CD4-positive, alpha-beta T cell treated with Interleukin-6 at 100 ng/mL for 8 hours (primary cell): ENCODE measurements around the gene TBC1D22A.
"Not testable (repeated sequence)": the region's sequence is repeated elsewhere in the genome, so short reads cannot be mapped to it uniquely, and the experiment has no call there.

Source experiments
- DNase-seq: peaks from one replicate; pipeline ENCODE4 v3.0.0-alpha.2; 2020; ENCODE audit warnings: mixed read lengths, low spot score

TBC1D22A gene

GRCh38 chr22:46813816-46814597 lies 51.6 kb downstream of the TBC1D22A start:
- DNase-seq = no peak

DNA sequence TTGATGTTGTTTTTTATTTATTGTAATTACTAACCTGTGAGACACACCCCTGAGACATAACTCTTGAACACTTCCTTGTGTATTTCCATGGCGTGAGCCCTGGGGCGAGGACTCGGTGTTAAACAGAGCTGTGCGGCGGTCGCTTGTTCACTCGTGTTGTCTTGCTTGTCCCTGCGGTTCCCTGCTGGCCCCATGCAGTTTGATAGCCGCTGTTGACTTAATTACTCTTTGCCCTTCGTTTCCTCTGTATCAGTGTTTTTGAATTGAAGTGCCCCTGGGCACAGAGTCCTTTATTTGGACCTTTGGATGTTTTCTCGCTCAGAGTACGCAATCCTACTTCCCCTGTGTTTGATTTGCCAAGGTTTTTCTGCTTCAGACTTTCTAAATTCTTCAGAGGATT lies 52.7 kb downstream of the TBC1D22A start:
- no peak for DNase-seq

DNA sequence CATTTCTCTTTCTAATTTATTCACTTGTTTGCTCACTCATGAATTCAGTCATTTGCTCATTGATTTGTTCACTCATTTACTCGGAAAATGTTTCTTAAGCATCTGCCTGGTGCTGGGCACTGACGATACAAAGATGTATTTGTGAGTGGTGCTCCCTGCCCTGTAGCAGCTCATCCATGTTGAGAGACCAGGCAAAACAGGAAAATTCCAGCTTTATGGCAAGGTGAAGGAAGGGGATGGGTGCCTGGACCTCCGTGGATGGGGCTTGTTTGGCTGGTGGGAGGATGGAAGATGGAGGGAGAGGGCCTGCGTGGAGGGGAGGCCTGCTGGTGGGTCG lies 53.1 kb downstream of the TBC1D22A start:
- DNase-seq = no peak

DNA sequence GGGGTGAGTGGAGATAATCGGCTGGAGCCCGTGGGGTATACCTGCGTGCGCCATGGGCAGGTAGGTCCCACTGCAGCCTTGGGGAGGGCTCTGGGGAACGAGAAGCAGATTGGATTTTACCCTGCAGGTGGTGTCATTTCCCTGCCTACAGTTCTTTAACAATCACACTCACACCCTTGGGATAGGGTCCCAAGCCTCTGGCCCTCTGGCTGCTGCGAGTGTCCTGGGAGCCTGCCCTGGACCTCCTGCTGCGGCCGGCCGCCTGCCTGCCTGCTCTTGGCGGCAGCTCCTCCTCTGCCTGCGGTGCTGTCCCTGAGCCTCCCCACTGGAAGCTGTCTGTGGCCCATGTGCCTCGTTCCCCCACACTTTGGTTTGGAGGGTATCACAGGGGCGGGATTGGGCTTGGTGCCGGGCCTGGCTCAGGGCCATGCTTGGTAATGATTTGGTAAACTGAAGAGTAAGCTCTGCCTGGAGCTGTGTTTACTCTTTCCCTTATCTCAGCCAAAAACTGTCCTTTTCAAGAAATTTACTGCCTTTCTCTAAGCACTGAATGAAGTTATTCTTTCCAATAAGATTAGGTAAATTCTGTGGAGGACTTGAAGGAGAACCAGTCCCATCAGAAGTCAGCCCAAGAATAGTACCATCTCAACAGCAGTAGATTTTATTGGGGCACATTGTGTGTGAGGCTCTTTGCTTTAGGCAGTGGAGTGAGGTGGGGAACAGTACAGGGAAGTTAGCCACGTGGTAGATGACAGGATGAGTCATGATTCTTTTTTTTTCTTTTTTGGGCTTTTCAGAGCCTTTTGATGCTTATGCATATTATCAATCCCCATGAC lies 53.7 kb downstream of the TBC1D22A start:
- no peak for DNase-seq

GRCh38 chr22:46817390-46817789 lies 54.9 kb downstream of the TBC1D22A start:
- not testable (repeated sequence) for DNase-seq

DNA sequence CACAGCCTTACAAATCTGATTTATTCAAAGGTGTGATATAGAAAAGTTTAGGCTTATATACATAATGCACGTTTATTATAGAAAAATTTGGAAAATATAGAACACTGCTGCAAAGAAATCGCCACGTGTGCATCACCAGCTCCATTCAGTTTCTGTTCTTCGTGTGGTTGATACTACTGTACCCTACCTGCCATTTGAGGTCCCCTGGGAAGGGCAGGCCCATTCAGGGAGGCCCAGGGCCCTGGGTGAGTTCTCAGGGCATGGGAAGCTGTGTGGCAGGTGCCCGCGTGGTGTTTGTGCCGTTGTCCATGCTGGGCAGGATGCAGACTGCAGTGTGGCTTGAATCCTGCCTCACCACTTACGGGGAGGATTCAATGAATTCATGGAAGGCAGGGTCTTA lies 60.8 kb downstream of the TBC1D22A start:
- no peak for DNase-seq

DNA sequence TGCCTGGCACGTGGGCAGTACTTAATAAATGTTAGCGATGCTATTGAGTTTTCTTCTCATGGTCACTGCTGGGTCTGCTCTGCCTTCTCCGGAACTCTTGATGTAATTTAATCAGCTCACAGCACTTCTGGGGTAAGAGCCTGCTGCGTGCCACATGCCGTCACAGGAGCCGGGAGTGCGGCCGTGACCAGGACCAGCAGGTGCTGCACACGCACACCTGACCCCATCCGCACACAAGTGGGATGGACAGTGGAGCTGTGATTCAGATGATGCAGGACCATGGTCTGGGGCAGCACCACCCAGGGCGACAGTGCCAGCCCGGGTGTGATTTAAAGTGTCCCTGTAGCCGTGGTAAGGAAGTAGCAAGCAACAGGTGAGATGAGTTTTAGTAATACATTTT lies 61.2 kb downstream of the TBC1D22A start:
- no peak for DNase-seq

DNA sequence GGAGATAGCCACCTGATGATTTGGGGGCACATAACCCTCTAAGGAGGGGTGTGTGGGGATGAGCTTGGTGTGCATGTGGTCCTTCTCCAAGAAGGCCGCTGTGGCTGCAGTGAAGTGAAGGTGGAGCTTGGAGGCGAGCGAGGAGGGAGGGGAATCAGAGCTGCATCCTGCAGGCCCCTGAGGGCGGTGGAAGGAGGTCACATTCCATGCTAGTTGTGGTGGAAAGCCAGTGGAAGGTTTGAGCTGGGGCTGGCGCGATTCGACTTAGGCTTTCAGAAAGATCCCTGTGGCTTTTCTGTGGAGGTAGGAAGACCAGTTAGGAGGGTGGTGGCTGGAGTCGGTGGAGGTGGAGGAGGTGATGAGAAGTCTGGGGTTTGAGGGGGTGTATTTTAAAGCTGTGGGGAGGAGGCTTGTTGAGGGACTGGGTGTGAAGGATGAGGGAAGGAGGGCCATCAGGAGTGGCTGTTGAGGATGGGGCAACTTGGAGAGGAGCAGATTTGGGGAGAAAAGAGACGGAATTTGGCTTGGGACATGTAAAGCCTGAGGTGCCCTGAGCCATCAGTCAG lies 62.0 kb downstream of the TBC1D22A start:
- no peak for DNase-seq

DNA sequence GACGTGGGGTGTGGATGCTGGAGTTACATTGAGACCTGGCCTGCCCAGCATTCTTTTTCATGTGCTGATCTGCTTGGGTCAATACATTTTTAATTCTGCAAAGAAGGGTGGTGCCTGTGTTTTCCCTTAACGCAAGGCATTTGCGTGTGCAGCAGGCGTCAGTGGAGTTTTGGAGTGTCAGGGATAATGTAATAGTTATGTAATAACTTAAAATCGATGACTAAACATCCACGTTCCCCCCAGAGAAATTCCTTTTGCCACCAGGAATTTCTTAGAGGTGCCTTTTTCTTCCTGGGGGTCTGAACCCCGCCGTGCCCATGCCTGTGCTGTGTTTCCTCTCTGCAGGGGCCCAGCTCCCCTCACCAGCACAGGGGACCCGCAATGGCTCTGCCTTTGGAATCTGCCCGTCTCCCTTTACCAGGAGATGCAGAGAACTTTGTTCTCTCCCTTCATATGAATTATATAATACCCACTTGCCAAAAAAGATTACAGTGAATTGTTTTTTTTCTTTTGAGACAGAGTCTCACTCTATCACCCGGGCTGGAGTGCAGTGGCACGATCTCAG lies 62.6 kb downstream of the TBC1D22A start:
- no peak for DNase-seq

DNA sequence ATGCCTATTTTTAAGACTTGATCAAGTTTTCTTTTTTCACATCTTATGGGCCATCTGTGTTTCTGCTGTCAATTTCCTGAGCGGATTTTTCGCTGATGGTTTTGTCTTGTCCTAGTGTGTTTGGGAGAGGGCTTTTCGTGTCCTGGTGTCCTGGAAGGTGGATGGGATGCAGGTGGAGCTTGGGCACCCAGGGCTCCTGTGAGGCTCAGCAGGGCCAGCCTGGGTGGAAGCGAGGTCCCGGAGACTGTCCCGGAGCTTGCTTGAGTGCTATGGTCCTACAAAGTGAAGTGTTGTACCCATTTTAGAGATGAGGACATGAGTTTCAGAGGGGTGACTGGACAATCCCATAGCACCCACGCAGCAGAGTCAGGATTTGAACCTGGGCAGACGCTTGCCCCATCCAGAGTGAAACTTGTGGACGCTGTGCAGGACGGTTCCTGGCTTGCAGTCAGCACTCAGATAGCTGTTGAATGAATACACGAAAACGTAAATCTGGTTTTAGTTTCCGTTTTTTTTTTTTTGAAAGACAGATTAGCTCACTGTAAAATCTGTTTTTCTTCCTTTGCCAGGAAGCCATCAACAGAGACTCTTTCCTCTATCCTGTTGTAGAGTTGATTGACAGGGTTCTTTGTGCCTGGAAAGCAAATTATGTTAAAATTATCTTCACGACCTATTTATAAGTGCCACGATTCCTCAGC lies 64.1 kb downstream of the TBC1D22A start:
- DNase-seq = no peak

DNA sequence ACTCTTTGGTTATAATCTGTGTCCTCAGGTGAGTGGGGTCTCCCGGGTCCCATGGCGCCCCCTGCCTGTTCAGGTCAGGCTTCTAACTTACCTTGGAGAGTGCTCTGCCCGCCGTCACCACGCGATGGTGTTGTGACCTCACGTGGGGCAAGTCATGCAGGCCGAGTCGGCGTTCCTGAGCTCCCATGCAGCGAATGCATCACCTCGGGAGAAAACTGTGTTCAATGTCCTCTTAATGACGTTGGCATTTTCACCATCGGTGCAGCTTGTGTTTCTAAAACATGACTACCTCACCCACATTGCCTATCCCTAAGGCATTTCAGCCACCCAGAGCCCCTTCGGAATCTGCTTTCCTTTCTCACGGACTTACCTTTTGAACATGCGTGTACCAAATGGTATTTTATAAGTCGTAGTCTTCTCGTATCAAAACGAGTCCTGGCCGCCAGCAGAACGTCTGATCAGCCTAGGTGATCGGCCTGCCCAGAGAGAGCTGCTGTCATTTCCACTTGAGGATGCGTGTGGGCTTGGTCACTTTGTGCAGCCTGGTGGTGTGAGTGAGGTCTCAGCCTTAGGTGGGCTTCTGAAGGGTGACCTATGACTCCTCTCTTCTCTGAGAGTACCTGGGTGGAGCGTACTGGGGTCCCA lies 64.8 kb downstream of the TBC1D22A start:
- DNase-seq = no peak

DNA sequence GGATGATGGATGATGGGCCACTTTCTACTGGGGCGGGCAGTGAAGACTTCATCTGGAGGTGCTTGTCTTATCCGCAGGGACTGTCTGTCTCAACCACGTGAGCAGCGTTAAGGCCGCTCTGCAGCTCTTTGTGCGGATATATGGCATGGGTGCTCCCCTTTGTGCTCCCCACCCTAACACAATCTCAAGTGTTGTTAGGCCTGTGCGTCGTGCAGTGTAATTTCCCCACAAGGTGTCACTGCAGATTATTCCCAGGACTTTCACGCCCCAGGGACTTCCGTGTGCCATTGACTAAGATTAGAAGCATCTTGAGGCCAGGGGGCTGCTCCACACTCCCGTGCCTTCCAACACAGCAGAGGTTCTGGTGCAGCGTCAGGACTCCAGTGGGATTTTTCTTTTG lies 65.3 kb downstream of the TBC1D22A start:
- no peak for DNase-seq

GRCh38 chr22:46828323-46828900 lies 66.0 kb downstream of the TBC1D22A start:
- no peak for DNase-seq

DNA sequence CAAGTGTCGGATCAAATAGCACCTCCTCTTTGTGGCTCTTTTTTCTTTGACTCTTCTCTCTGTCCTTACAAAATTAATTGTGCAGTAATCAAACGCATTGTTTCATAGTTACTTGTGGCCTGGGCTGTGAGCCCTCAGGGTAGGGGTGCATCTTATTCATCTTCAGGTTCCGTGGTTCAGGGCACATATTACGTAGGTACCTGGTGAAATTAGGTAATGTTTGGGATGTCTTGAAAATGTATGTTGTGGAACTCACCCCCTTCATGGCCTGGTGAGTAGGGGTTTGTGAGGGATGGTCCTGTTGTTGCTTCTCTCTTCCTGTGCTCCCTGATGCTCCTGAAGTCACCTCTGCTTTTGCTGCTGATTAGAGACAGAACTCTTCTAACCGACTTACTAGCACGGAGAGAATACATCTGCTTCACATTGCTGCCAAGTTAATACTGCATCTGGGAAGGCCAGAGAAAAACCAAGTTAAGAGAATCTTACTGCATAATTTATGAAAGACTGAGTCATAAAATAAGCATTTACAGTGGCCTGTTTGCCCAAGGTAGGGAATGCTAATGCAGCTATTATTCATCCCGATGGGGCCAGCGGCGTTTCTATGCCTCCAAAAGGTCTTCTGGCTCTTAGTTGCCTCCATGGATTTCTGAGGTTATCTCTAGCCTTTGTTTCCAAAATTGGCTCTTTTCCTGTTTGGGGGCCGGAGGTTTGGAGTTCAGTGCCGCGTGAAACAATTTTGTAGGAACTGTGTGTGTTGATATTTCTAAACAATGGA lies 66.9 kb downstream of the TBC1D22A start:
- no peak for DNase-seq

DNA sequence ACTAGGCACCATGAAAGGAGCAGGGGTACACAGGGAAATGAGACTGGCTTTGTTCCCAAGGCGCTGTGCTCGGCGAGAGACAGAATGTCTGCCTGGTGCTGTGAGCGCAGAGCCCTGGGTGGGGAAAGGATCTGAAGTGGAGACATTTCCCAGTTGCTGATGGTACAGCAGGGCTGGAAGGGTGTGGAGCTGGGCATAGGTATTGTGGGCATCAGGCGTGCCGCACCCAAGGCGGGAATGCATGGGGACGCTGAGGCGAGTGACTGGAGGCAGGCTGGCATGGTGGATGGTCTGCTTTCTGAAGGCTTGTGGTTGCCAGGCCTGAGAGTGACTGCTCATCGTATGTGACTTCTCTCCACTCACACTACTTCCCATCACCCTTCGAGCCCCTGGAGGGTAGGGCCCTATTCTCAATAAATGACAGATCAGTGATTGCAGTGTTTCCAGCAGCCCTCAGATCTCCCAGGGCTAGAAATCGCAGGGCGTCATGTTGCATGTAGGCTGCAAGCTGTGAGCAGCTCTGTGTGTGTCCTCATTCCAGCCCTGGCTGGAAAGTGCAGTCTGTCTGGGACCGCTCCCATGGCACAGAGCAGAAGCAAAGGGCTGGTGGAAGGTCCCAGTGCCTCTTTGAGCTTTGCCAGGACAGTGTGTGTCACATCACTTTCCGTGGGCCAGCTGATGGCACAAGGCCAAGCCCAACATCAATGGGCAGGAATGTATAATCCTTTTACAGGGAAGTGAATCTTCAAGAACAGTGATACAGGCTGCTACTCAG lies 67.7 kb downstream of the TBC1D22A start:
- DNase-seq = no peak

GRCh38 chr22:46830841-46831240 lies 68.4 kb downstream of the TBC1D22A start:
- no peak for DNase-seq

DNA sequence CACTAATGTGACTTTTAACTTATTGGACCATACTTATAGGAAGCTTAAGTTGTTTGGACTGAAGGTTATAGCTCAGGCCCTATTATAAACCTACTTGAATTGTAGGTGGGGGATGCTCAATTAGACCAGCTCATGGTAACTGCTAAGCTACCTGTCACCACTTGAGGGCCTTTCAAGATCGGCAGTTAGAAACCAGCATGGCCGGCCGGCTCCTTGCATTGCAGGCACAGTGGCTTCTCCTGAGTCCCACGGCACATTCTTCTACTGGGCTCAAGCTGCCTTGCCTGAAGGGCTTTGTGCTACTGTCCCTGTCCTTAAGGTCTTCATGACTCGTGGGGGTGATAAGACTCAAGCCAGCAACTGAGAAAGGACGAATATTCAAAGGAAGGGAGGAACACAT lies 70.8 kb downstream of the TBC1D22A start:
- DNase-seq = no peak

DNA sequence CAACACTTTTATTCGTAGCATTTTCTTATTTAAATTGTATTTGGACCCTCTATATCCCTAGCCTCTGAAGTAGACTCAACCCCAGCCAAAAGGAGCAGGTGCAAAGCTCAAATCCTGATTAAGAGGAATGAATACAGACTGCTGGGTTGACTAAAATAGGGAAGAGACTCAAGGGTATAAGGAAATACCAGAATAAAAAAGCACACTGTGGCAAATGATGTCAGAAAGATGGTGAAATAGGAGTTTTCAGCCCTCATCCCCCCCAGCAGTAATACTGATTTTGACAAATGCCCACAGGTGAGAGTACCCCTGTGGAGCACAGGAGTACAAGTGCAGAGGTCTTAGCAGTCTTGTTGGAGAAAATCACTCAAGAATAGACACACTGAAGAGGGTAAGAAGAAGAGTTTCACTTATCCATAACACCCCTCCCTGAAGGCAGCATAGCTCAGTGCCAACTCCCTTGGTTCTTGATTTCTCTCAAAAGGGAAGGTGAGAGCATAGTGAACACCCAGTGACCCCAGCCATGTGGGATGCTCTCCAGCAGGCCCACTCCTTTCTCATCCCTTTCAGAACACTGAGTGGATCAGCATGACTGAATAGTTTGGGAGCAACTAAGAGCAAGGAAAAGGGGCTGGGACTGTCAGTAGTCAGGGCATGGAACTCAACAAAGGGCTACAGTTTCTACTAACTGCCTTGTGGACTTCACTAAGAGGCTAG lies 71.7 kb downstream of the TBC1D22A start:
- no peak for DNase-seq

DNA sequence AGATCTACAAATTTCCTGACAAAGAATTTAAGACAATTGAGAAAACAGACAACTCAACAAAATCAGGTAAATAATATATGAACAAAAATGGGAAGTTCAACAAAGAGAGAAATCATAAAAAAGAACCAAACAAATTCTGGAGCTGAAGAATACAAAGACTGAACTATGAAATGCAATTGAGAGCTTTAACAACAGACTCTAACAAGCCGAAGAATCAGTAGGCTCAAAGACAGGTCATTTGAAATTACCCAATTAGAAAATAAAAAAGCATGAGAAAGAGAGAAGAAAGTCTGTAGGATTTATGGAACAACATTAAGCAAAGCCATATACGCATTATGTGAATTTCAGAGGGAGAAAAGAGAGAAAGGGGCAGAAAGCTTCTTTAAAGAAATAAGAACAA lies 72.8 kb downstream of the TBC1D22A start:
- no peak for DNase-seq
